ENCODE data around the gene ZC3H7A.
"Not testable (repeated sequence)": the region's sequence is repeated elsewhere in the genome, so short reads cannot be mapped to it uniquely, and the experiment has no call there.

ZC3H7A gene

GRCh38 chr16:11819798-11820197, 22.7 kb upstream of the ZC3H7A start:
- DNase-seq (ENCODE audit: low read depth): no peak
- no peak overlapping the region for H3K4me3 ChIP-seq (ENCODE audit: low read depth, low read length)
- TF ChIP-seq CTCF (conservative IDR thresholded peaks at IDR 0.05; ENCODE audit: low read depth, low read length): no peak

GRCh38 chr16:11818970-11819369, 21.9 kb upstream of the ZC3H7A start:
- not testable (repeated sequence) for DNase-seq (ENCODE audit: low read depth); H3K4me3 ChIP-seq (ENCODE audit: low read depth, low read length)

- no peak for TF ChIP-seq CTCF (conservative IDR thresholded peaks at IDR 0.05; ENCODE audit: low read depth, low read length)
- H3K4me3 ChIP-seq (ENCODE audit: low read depth, low read length): no peak overlapping the region
- DNase-seq (ENCODE audit: low read depth): no peak
Observed at GRCh38 chr16:11816123-11816522, 19.1 kb upstream of the ZC3H7A start.

- not testable (repeated sequence) for H3K4me3 ChIP-seq (ENCODE audit: low read depth, low read length); DNase-seq (ENCODE audit: low read depth)
Observed at GRCh38 chr16:11814800-11815199, 17.7 kb upstream of the ZC3H7A start.

GRCh38 chr16:11806721-11807120, 9.7 kb upstream of the ZC3H7A start:
- H3K4me3 ChIP-seq (ENCODE audit: low read depth, low read length): no peak overlapping the region
- TF ChIP-seq CTCF (conservative IDR thresholded peaks at IDR 0.05; ENCODE audit: low read depth, low read length): no peak
- DNase-seq (ENCODE audit: low read depth): peak; percentile 83

- no peak for TF ChIP-seq CTCF (conservative IDR thresholded peaks at IDR 0.05; ENCODE audit: low read depth, low read length)
- no peak overlapping the region for H3K4me3 ChIP-seq (ENCODE audit: low read depth, low read length)
- no peak for DNase-seq (ENCODE audit: low read depth)
Observed at GRCh38 chr16:11805556-11805955, 8.5 kb upstream of the ZC3H7A start.

GRCh38 chr16:11801481-11802021, 4.5 kb upstream of the ZC3H7A start:
- TF ChIP-seq CTCF (conservative IDR thresholded peaks at IDR 0.05; ENCODE audit: low read depth, low read length): no peak
- DNase-seq (ENCODE audit: low read depth): peak; percentile 43
- H3K4me3 ChIP-seq (ENCODE audit: low read depth, low read length): no peak overlapping the region

- no peak overlapping the region for H3K4me3 ChIP-seq (ENCODE audit: low read depth, low read length)
- no peak for DNase-seq (ENCODE audit: low read depth)
- no peak for TF ChIP-seq CTCF (conservative IDR thresholded peaks at IDR 0.05; ENCODE audit: low read depth, low read length)
Observed at GRCh38 chr16:11800382-11800718, 3.3 kb upstream of the ZC3H7A start.

Data from choroid plexus epithelial cell (primary cell).